Left renal cortex interstitium (tissue), 4 donors: ENCODE measurements around the gene SUMF1. TPM values are rescaled to one million over a fixed set of nuclear protein-coding genes. Genes with fewer than 3 reads are reported as not detected.

Experiments
- DNase-seq, 4 donors: peaks; one replicate each; pipeline ENCODE4 v3.0.0-alpha.2; 2013; ENCODE audit warnings: low read depth in 4 of 4, low spot score in 2 of 4, missing footprints in 1 of 4
- polyA plus RNA-seq, 4 donors: library from polyadenylated mRNA; unstranded; fragments of 120-200 nt; gene quantifications; one replicate each; pipeline ENCODE4 v1.2.1, GENCODE V29; 2013; ENCODE audit not compliant: insufficient read length in 4 of 4

Gene SUMF1
- polyA plus RNA-seq: 10 to 100 TPM; 40.2 to 53.5 (median 49.4) TPM

DNA sequence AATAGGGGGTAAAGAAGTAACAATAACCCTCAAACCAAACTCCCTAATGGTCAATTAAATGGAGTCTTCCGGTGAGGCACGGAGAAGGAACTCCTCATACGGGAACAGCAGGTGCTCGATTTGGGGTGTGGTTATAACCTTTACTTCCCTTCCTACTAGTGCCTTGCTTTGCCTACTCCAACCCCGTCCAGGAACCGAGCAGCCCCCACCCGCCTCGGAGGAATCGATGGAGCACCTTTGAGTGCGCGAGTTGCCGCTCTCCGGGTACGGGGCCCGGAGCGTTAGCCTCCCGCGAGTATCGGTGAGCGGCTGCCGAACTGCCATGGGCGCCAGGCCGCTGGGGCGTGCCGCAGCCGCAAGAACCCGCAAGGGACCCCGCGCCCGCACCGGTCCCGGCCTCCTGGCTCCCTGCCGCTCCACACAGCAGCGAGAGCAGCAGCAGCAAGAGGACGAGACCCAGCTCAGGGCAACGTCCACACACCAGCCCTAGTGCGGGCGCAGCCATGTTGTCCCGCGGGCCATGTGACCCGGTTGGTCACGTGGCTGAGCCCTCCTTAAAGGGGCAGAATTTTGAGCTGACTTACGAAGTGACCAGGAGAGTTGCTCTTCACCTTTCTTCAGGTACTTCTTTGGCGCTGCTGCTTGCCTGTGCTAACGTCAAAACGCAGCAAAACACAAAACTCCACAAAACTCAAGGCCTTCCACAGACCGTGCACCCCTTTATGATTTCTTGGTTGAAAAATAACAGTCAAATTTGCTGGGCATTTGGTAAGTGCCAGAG is at the start of gene SUMF1:
Gene SUMF1, minus strand, starts transcription at position 529 of the 781 bp plus-strand sequence. Its CDS starts 24 bp downstream, at position 505.
- peak; percentile 48 to 73 (median 70) for DNase-seq

- DNase-seq: no peak
Observed at GRCh38 chr3:4515916-4516579, 49.0 kb upstream of the SUMF1 start.

- no peak for DNase-seq
Observed at GRCh38 chr3:4514916-4515315, 47.8 kb upstream of the SUMF1 start.

GRCh38 chr3:4514321-4514720 is 47.3 kb upstream of the SUMF1 start:
- DNase-seq: no peak

DNA sequence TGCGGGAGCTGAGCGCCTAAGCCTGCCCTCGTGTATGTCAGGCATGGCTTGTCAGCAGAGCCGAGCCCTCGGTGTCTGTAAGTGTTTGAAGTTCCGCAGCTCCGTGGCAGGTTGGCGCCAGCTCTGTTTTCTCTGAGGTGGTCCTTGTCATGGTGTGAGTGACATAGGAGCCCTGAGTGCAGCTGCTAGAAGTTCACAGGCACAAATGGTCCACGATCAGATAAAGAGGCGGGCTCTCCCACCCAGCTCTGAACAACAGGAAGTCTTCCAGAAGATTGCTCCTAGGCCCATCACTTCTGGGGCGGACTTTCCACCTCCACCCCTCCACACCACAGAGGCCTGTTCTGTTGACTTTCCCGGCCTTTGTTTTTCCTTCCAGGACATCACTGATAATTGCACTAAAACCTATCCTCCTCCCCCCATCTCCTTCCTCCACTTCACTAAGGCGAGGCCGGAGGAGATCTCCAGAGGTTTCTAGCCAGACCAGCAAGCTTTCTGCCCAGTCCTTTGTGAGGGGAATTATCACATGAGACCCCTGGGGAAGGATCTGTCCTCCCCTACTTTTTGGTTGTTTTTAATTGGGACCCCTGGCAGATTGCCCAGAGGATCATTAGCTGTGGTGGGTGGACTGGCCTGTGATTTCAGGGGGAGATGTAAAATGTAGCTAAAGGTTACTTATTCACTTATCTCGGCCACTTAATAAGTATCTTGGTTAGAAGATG is 46.0 kb upstream of the SUMF1 start:
- DNase-seq: peak in 2 of 4 donors; percentile 66 to 69

DNA sequence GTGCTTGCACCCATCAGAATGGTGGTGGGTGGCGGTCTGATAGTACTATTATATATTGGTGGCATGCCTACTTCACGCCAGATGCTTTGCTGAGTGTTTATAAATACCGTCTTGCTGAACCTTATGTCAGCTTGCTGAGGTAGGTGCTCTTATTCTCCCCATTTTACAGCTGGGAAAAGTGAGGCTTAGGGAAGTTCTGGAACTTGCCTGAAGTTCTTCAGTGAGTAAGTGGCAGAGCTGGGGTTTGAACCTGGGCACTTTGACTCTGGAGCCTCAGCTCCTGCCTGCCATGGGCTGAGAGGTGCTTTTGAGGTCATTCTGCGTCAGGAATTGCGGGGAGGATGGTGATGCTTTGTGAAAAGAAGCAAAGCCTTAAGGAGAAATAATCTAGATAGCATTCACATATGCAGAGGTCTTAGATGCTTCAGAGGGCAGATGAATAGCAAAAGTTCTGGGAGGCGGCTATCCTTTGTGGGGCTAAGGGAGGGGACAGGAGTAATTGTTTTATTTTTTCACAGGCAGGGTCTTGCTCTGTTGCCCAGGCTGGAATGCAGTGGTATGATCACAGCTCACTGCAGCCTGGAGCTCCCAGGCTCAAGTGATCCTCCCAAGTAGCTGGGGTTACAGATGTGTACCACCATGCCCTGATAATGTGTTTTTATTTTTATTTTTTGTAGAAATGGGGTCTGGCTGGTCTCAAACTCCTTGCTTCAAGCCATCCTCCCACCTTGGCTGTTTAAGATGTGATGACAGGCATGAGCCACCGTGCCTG is 44.6 kb upstream of the SUMF1 start:
- DNase-seq: no peak

GRCh38 chr3:4509983-4510755 is 43.1 kb upstream of the SUMF1 start:
- no peak for DNase-seq

DNA sequence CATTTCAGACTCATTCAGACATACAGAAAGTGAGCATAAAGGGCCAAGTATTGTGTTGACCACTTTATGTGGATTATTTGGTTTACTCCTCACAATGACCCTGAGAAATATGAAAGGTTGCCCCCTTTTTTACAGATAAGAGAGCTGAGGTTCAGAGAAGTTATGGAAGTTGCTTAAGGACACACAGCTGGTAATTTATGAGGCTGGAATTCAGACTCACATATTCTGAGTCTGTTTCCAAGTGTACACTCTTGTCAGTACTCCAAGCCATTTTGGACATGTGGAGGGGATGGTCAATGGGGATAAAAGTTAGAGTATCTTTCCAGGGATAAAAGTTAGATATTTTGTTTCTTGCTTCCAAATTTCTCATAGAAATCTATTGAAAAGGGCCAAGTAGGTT is 42.0 kb upstream of the SUMF1 start:
- no peak for DNase-seq

- DNase-seq: peak in 1 of 4 donors; percentile 59
Observed at GRCh38 chr3:4508048-4508981, 41.2 kb upstream of the SUMF1 start.

DNA sequence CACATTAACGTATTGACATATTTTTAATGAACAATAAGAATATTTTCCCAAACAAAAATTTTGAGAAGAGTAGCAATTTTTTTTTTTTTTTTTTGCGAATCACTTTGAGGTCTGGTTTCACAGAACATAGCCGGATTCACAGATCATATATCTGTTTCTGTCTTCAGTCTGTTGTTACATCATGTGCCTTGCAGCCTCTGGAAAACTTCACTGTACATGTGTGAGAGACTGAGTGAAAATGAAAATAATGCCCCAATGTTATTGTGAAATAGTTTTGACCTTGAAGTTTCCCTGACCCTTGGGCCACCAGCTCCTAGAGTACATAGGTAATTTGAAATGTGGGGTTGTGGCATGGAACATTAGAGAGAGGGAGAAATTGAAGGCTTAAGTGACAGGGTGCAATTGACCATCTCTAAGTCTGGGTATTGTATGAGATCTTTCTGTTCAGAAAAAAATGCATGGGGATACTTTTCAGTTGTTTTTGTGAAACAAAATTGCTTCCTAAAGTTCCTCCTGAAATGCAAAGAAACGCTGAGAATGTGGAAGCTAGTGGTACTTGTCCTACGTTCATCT is 40.0 kb upstream of the SUMF1 start:
- DNase-seq: no peak

GRCh38 chr3:4506559-4507023 is 39.5 kb upstream of the SUMF1 start:
- no peak for DNase-seq

DNA sequence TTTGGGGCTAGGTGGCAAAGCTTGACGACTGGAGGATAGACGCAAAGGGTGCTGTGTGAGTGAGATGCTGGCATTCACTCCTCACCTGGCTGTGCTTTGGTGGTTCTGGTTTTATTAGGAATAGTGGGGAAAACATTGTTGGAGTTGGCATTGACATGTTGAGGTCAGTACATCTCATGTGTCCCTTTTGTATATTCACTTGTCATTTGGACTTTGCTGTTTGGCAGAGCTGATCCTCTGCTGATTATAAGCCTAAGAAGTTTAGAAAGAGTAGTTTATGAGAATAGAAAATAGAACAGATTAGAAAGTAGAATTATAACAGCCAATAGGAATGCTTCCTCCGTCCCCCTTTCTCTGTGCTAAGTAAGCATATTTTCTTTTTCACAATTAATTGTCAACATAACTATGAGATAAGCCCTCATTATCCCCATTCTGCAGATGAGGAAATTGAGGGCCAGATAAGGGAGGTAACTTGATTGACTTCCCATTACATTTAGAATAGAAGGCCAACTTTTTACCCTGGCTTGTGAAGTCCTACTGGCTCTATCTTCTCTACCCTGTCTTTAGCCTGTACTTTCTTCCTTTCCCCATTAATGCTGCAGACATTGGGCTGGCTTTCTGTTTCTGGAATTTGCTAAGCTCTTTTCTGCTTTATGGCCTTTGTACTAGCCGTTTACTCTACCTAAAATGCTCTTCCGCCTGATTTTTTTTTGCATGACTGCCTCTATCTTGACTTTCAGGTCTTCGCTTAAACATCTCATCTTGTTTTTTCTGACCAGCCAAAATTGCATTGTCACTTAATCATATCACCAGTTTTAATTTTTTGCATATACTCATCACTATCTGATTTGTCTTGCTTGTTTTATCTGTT is 38.9 kb upstream of the SUMF1 start:
- no peak for DNase-seq

DNA sequence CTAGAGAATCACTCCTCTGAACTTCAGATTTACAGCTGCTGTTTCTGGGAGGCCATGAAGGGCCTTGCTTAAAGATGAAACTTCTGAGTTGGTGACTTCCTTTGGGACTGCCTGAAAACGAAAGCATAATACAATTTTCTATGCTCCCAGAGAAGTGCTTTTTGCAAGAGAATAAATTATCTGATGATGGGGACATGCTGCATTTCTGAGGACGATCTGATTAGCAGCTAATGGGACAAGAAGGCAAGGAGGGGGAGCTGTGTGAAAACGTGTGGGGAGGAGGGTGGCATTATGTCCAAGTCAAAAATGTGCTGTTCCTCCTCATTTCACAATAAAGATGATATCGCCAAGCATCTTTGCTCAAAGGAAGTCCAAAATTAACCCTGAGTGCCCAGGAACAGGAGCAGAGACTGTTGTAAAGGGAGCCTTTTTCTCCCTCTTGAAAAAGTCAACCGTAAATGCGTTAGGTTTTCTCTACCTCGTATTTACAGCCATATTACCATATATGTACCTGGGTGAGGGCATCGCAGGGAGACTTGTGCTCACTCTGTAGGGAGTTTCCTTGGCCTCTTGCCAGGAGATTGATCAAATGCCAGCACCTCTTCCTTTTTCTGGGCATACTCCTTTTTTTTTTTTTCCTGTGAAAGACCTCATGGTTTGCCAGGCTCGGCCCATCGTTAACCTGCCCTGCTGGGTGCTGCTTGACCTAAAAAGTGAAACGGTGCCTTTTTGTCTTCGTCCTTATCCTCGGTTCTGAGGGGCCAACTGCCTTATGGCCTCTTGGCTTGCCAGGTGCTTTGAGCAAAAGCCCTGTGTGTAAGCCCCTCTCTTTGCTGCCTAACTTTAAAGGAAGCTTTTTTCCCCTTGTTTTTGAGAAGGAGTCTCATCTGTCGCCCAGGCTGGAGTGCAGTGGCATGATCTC is 37.5 kb upstream of the SUMF1 start:
- DNase-seq: no peak

- DNase-seq: no peak
Observed at GRCh38 chr3:4503050-4503449, 36.0 kb upstream of the SUMF1 start.

- DNase-seq: no peak
Observed at GRCh38 chr3:4501927-4502326, 34.9 kb upstream of the SUMF1 start.

DNA sequence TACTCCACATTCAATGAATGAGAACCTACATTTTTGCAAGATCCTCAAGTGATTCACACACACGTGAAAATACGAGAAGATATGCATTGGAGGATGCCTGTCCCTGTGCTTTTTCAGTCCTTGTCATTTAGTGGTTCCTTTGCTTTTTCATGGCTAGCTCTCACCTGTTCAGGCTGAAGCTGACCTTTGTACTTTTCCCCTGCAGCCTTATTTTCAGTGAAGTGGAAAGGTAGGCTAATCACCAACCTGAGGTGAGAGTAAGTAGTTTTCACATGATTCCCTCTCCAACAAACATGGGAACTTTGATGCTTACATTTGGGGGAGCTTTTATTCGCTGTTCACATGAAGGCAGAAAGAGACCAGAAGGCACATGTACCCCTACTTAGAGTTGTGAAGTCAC is 34.4 kb upstream of the SUMF1 start:
- no peak for DNase-seq
